Liver (tissue), 9 donors: Measurements from ENCODE around the gene C19orf47. TPM values are rescaled to one million over a fixed set of nuclear protein-coding genes. Genes with fewer than 3 reads are reported as not detected.

Experiments
- DNase-seq: peaks from one replicate; pipeline ENCODE4 v3.0.0-alpha.2; 2017; ENCODE audit warnings: low spot score
- H3K27ac ChIP-seq, 2 donors: one replicate each; pipeline ENCODE4 v1.7.0; 2013; ENCODE audit warnings: inconsistent platforms in 2 of 2, low read length in 2 of 2, control low read depth in 1 of 2, low read depth in 1 of 2, mild to moderate bottlenecking in 1 of 2
- H3K27me3 ChIP-seq, 4 donors: one replicate each; pipeline versions ENCODE4 v1.6.1 to v1.7.0; 2013; ENCODE audit warnings: low read length in 3 of 4, inconsistent platforms in 1 of 4, mild to moderate bottlenecking in 1 of 4, moderate library complexity in 1 of 4; ENCODE audit not compliant: control insufficient read depth in 4 of 4, insufficient read depth in 4 of 4
- H3K36me3 ChIP-seq, 4 donors: one replicate each; pipeline versions ENCODE4 v1.6.1 to v1.7.0; 2013; ENCODE audit warnings: low read length in 3 of 4, mild to moderate bottlenecking in 3 of 4, low read depth in 1 of 4, moderate library complexity in 1 of 4; ENCODE audit not compliant: control insufficient read depth in 4 of 4, insufficient read depth in 3 of 4
- H3K4me1 ChIP-seq, 4 donors: one replicate each; pipeline versions ENCODE4 v1.6.1 to v1.7.0; 2013; ENCODE audit warnings: low read length in 3 of 4, mild to moderate bottlenecking in 3 of 4, moderate library complexity in 1 of 4; ENCODE audit not compliant: control insufficient read depth in 4 of 4, insufficient read depth in 4 of 4
- H3K4me3 ChIP-seq, 3 donors: one replicate each; pipeline versions ENCODE4 v1.6.1 to v1.7.0; 2013; ENCODE audit warnings: low read length in 3 of 3, control low read depth in 1 of 3, low read depth in 1 of 3, mild to moderate bottlenecking in 1 of 3
- H3K9ac ChIP-seq, 2 donors: one replicate each; pipeline ENCODE4 v1.7.0; 2013; ENCODE audit warnings: low read length in 2 of 2, mild to moderate bottlenecking in 2 of 2, moderate library complexity in 2 of 2, control low read depth in 1 of 2, low read depth in 1 of 2
- H3K9me3 ChIP-seq, 4 donors: one replicate each; pipeline versions ENCODE4 v1.6.1 to v1.7.0; 2013; ENCODE audit warnings: low read length in 3 of 4; ENCODE audit not compliant: control insufficient read depth in 4 of 4
- ATF3 ChIP-seq: IDR thresholded peaks from 2 replicates; pipeline ENCODE4 v1.6.1; 2016; ENCODE audit warnings: antibody characterized with exemption
- CTCF ChIP-seq: fragments of 150-350 bp; IDR thresholded peaks from 2 replicates; pipeline ENCODE4 v1.5.1; 2017; ENCODE audit warnings: improper control_type of control experiment, low read depth, low read length; ENCODE audit not compliant: missing input control
- EGR1 ChIP-seq, 2 donors: IDR thresholded peaks; 2 replicates each; pipeline ENCODE4 v1.6.1; 2016 to 2018; ENCODE audit warnings: antibody characterized with exemption in 2 of 2, low read depth in 2 of 2
- FOXA1 ChIP-seq: IDR thresholded peaks from 2 replicates; pipeline ENCODE4 v1.6.1; 2016; ENCODE audit warnings: antibody characterized with exemption
- FOXA2 ChIP-seq: IDR thresholded peaks from 2 replicates; pipeline ENCODE4 v1.6.1; 2016; ENCODE audit warnings: antibody characterized with exemption
- GABPA ChIP-seq, 2 donors: IDR thresholded peaks in 1 of 2; conservative IDR thresholded peaks in 1 of 2; 2 replicates each; pipeline ENCODE4 v1.6.1; 2016; ENCODE audit warnings: antibody characterized with exemption in 2 of 2, mild to moderate bottlenecking in 1 of 2, moderate library complexity in 1 of 2
- HNF4A ChIP-seq, 2 donors: conservative IDR thresholded peaks; 2 replicates each; pipeline ENCODE4 v1.6.1; 2016; ENCODE audit warnings: antibody characterized with exemption in 2 of 2, mild to moderate bottlenecking in 2 of 2
- HNF4G ChIP-seq: IDR thresholded peaks from 2 replicates; pipeline ENCODE4 v1.6.1; 2016; ENCODE audit warnings: antibody characterized with exemption
- JUND ChIP-seq, 2 donors: IDR thresholded peaks; 2 replicates each; pipeline ENCODE4 v1.6.1; 2016; ENCODE audit warnings: antibody characterized with exemption in 2 of 2
- MAX ChIP-seq: IDR thresholded peaks from 2 replicates; pipeline ENCODE4 v1.6.1; 2016; ENCODE audit warnings: antibody characterized with exemption
- NR2F2 ChIP-seq: IDR thresholded peaks from 2 replicates; pipeline ENCODE4 v1.6.1; 2016; ENCODE audit warnings: antibody characterized with exemption
- RAD21 ChIP-seq, 2 donors: IDR thresholded peaks; 2 replicates each; pipeline ENCODE4 v1.6.1; 2016; ENCODE audit warnings: antibody characterized with exemption in 2 of 2, mild to moderate bottlenecking in 2 of 2
- REST ChIP-seq: IDR thresholded peaks from 2 replicates; pipeline ENCODE4 v1.6.1; 2016; ENCODE audit warnings: antibody characterized with exemption, mild to moderate bottlenecking
- SP1 ChIP-seq: IDR thresholded peaks from 2 replicates; pipeline ENCODE4 v1.6.1; 2018; ENCODE audit warnings: antibody characterized with exemption, mild to moderate bottlenecking
- TAF1 ChIP-seq: conservative IDR thresholded peaks from 2 replicates; pipeline ENCODE4 v1.6.1; 2016; ENCODE audit warnings: antibody characterized with exemption, mild to moderate bottlenecking
- YY1 ChIP-seq: IDR thresholded peaks from 2 replicates; pipeline ENCODE4 v1.6.1; 2016; ENCODE audit warnings: antibody characterized with exemption, mild to moderate bottlenecking
- ZBTB33 ChIP-seq: IDR thresholded peaks from 2 replicates; pipeline ENCODE4 v1.6.1; 2016; ENCODE audit warnings: antibody characterized with exemption
- WGBS: extraction: QIAGEN DNeasy Blood & Tissue Kit; methylation state at CpG from one replicate; pipeline ENCODE4 v1.1.7; 2013; 5-methylcytosine and 5-hydroxymethylcytosine counted together
- polyA plus RNA-seq, 2 donors: library from polyadenylated mRNA; stranded (reverse) in 1 of 2; unstranded in 1 of 2; fragments of 200-250 nt in 1 of 2; fragments of >200 nt in 1 of 2; fragmentation: Nextera tagmentation in 1 of 2; extraction: Ambion mirVana in 1 of 2; gene quantifications; one replicate each; pipeline versions ENCODE4 v1.2.1 to v1.2.3, GENCODE V29; 2013 to 2015
- total RNA-seq, 2 donors: library from RNA; depleted of rRNA; stranded (reverse); fragments of >200 nt; gene quantifications; one replicate each; pipeline ENCODE4 v1.2.3, GENCODE V29; 2014
- donor health status: healthy.
- donor health status: healthy.
- donor health status: healthy.
- donor health status: healthy.
- donor health status: healthy.

The C19orf47 gene
- total and polyA plus RNA-seq, 4 donors, result 3.9 to 6.0 (median 5.0) TPM

GRCh38 chr19:40284501-40285352 is 63.5 kb downstream of the C19orf47 start, which contains the start of gene AKT2:
AKT2 (minus strand) TSS chr19:40285345; CDS start chr19:40265267, 20,078 bp downstream.
- peaks cover 19 to 51% (median 42%) of the 10 kb centered on the region in 4 donors for H3K4me1 ChIP-seq
- TF ChIP-seq ZBTB33 (no peak), GABPA (IDR thresholded peaks at IDR 0.05 in 1 of 2, conservative IDR thresholded peaks at IDR 0.05 in 1 of 2) (no peak), SP1 (no peak), TAF1 (no peak), FOXA2 (no peak), CTCF (no peak), RAD21 (IDR thresholded peaks at IDR 0.05) (no peak), HNF4G (no peak), YY1 (no peak), HNF4A (conservative IDR thresholded peaks at IDR 0.05) (no peak), EGR1 (IDR thresholded peaks at IDR 0.05; ENCODE audit: low read depth in 2 of 2) (no peak), NR2F2 (no peak), REST (no peak), ATF3 (no peak), FOXA1 (no peak), MAX (no peak), JUND (IDR thresholded peaks at IDR 0.05) (no peak)
- peak within 1 kb of the TSS; percentile 92 to 93 for H3K27ac ChIP-seq
- DNase-seq, result no peak
- H3K9me3 ChIP-seq, result no peaks in the 10 kb centered on the region
- WGBS, result under 1% methylated on average over 84 of the region's 84 CpGs
- no peaks in the 10 kb centered on the region for H3K36me3 ChIP-seq
- H3K9ac ChIP-seq, result peak within 1 kb of the TSS; percentile 76 to 96
- H3K27me3 ChIP-seq, result no peaks in the 10 kb centered on the region
- peak within 1 kb of the TSS; percentile 54 to 89 (median 87) for H3K4me3 ChIP-seq
